PFSK-1 (cell line): ENCODE data around the gene IGFBP2.

Experiments
- FOXP2 ChIP-seq: optimal IDR thresholded peaks from 2 replicates; pipeline ENCODE3; 2011; ENCODE audit warnings: borderline replicate concordance, control low read depth, inconsistent platforms; ENCODE audit not compliant: insufficient read depth; ENCODE audit errors: extremely low read length, extremely low read depth
- POLR2AphosphoS5 ChIP-seq: IDR thresholded peaks from 2 replicates; pipeline ENCODE4 v1.6.1; 2012; ENCODE audit warnings: low read depth, mild to moderate bottlenecking, control low read depth, low read length, moderate library complexity
- REST ChIP-seq, 2 experiments: IDR thresholded peaks; 2 replicates each; pipeline versions ENCODE4 v1.6.1 to v1.8.0; 2011 to 2012; ENCODE audit warnings: low read depth in 2 of 2, low read length in 2 of 2, control low read depth in 1 of 2, inconsistent platforms in 1 of 2, mild to moderate bottlenecking in 1 of 2, moderate library complexity in 1 of 2; ENCODE audit not compliant: insufficient read depth in 1 of 2
- SIN3A ChIP-seq: IDR thresholded peaks from 2 replicates; pipeline ENCODE4 v1.6.1; 2012; ENCODE audit warnings: mild to moderate bottlenecking, low read length, moderate library complexity, borderline replicate concordance; ENCODE audit not compliant: insufficient read depth
- TAF1 ChIP-seq: IDR thresholded peaks from 2 replicates; pipeline ENCODE4 v1.6.1; 2012; ENCODE audit warnings: low read length, control low read depth, borderline replicate concordance; ENCODE audit not compliant: insufficient read depth

The IGFBP2 gene

GRCh38 chr2:216713691-216714336, 80.6 kb downstream of the IGFBP2 start:
- TF ChIP-seq POLR2AphosphoS5: no peak
- TF ChIP-seq TAF1: no peak
- no peak for TF ChIP-seq REST (IDR thresholded peaks at IDR 0.05; ENCODE audit: insufficient read depth in 1 of 2, low read depth in 2 of 2, low read length in 2 of 2)
- no peak for TF ChIP-seq SIN3A
- TF ChIP-seq FOXP2: no peak
